Measurements from ENCODE around the gene CD1E. TPM values are rescaled to one million over a fixed set of nuclear protein-coding genes. Genes with fewer than 3 reads are reported as not detected.

Gene CD1E
- polyA plus RNA-seq, 3 donors, result 3.1 to 6.3 (median 3.3) TPM

- H3K4me2 ChIP-seq (replicated peaks; ENCODE audit: extremely low read depth, low read length, poor library complexity, severe bottlenecking), result no peak overlapping the region
- DNase-seq, result no peak
- Mint-ChIP-seq H3K27me3 (ENCODE audit: low read depth in 3 of 3) (peaks cover 0 to 1% (median 0%) of the 10 kb centered on the region in 3 donors), H3K36me3 (no peaks in the 10 kb centered on the region), H3K4me3 (no peak overlapping the region), H3K4me1 (peaks cover 5% of the 10 kb centered on the region), H3K9me3 (peaks cover 0 to 3% (median 0%) of the 10 kb centered on the region in 7 donors), H3K27ac (no peak overlapping the region)
- H4K20me1 ChIP-seq (ENCODE audit: insufficient read depth, low read length), result no peaks in the 10 kb centered on the region
- H3K79me2 ChIP-seq (ENCODE audit: insufficient read depth, low read length), result no peaks in the 10 kb centered on the region
- H3K9me3 ChIP-seq (replicated peaks in 1 of 2; ENCODE audit: control insufficient read depth in 1 of 2, insufficient read depth in 1 of 2, low read length in 2 of 2), result no peaks in the 10 kb centered on the region
- H3K4me1 ChIP-seq (ENCODE audit: control insufficient read depth in 1 of 2, insufficient read depth in 2 of 2, low read length in 2 of 2), result no peaks in the 10 kb centered on the region
- no peak overlapping the region for H3K27ac ChIP-seq (ENCODE audit: low read depth in 1 of 2, low read length in 2 of 2)
- TF ChIP-seq CTCF (IDR thresholded peaks at IDR 0.05), result no peak
- no peak overlapping the region for H3K4me3 ChIP-seq (replicated peaks in 1 of 3; ENCODE audit: low read depth in 2 of 3, low read length in 3 of 3)
- WGBS (ENCODE audit: insufficient coverage), result 100% methylated on average over 3 of the region's 3 CpGs
- H2AFZ ChIP-seq (ENCODE audit: insufficient read depth, low read depth, low read length, poor library complexity, severe bottlenecking), result no peak overlapping the region
- peaks cover 0 to 2% of the 10 kb centered on the region in 2 donors for H3K27me3 ChIP-seq (ENCODE audit: control insufficient read depth in 2 of 2, insufficient read depth in 2 of 2, low read length in 2 of 2)
- H3K36me3 ChIP-seq (replicated peaks in 1 of 2; ENCODE audit: control insufficient read depth in 1 of 2, insufficient read depth in 2 of 2, low read length in 2 of 2), result no peaks in the 10 kb centered on the region
- intact Hi-C loops (cut with micrococcal nuclease), result no loop called here
- no peak overlapping the region for H3K9ac ChIP-seq (ENCODE audit: insufficient read depth, low read length, poor library complexity, severe bottlenecking)
Measured at GRCh38 chr1:158400871-158401270, 47.2 kb downstream of the CD1E start.

GRCh38 chr1:158407092-158407491, 53.4 kb downstream of the CD1E start:
- H4K20me1 ChIP-seq (ENCODE audit: insufficient read depth, low read length), result no peaks in the 10 kb centered on the region
- H3K4me2 ChIP-seq (replicated peaks; ENCODE audit: extremely low read depth, low read length, poor library complexity, severe bottlenecking), result no peak overlapping the region
- peaks cover 0 to 2% (median 0%) of the 10 kb centered on the region in 7 donors for H3K9me3 Mint-ChIP-seq
- no peaks in the 10 kb centered on the region for H3K4me1 Mint-ChIP-seq
- no peaks in the 10 kb centered on the region for H3K79me2 ChIP-seq (ENCODE audit: insufficient read depth, low read length)
- no peak for TF ChIP-seq CTCF (IDR thresholded peaks at IDR 0.05)
- no peaks in the 10 kb centered on the region for H3K9me3 ChIP-seq (replicated peaks in 1 of 2; ENCODE audit: control insufficient read depth in 1 of 2, insufficient read depth in 1 of 2, low read length in 2 of 2)
- peaks cover 0 to 7% (median 3%) of the 10 kb centered on the region in 3 donors for H3K27me3 Mint-ChIP-seq (ENCODE audit: low read depth in 3 of 3)
- no peaks in the 10 kb centered on the region for H3K36me3 Mint-ChIP-seq
- DNase-seq, result no peak
- H3K4me3 Mint-ChIP-seq, result no peak overlapping the region
- no peak overlapping the region for H3K27ac ChIP-seq (ENCODE audit: low read depth in 1 of 2, low read length in 2 of 2)
- no peaks in the 10 kb centered on the region for H3K4me1 ChIP-seq (ENCODE audit: control insufficient read depth in 1 of 2, insufficient read depth in 2 of 2, low read length in 2 of 2)
- no peak overlapping the region for H3K27ac Mint-ChIP-seq
- no peak overlapping the region for H3K9ac ChIP-seq (ENCODE audit: insufficient read depth, low read length, poor library complexity, severe bottlenecking)
- WGBS (ENCODE audit: insufficient coverage), result no CpG with 5 or more reads among the region's 5 CpGs
- H3K4me3 ChIP-seq (replicated peaks in 1 of 3; ENCODE audit: low read depth in 2 of 3, low read length in 3 of 3), result no peak overlapping the region
- no peaks in the 10 kb centered on the region for H3K36me3 ChIP-seq (replicated peaks in 1 of 2; ENCODE audit: control insufficient read depth in 1 of 2, insufficient read depth in 2 of 2, low read length in 2 of 2)
- no peak overlapping the region for H2AFZ ChIP-seq (ENCODE audit: insufficient read depth, low read depth, low read length, poor library complexity, severe bottlenecking)
- no peaks in the 10 kb centered on the region for H3K27me3 ChIP-seq (ENCODE audit: control insufficient read depth in 2 of 2, insufficient read depth in 2 of 2, low read length in 2 of 2)
- intact Hi-C loops (cut with micrococcal nuclease), result no loop called here

Other genes starting within 250 kb of the CD1E start
- gene CD1D, start 173.0 kb upstream of the CD1E start, polyA plus RNA-seq, result 100 to 1,000 TPM; 121 to 144 (median 134) TPM
- gene CD1A, start 99.5 kb upstream of the CD1E start, polyA plus RNA-seq, result 1 to 10 TPM; 3.5 to 7.8 (median 7.7) TPM
- gene CD1C, start 64.0 kb upstream of the CD1E start, polyA plus RNA-seq, result 10 to 100 TPM; 43.4 to 55.4 (median 45.8) TPM
- gene CD1B, start 22.4 kb upstream of the CD1E start, polyA plus RNA-seq, result 1 to 10 TPM; 1.3 to 2.7 (median 2.3) TPM
- gene OR10T2, start 45.6 kb downstream of the CD1E start, polyA plus RNA-seq, result not detected
- not detected for gene OR10K2, start 72.3 kb downstream of the CD1E start, polyA plus RNA-seq
- not detected for gene OR10K1, start 107.9 kb downstream of the CD1E start, polyA plus RNA-seq
- gene OR10R2, start 118.3 kb downstream of the CD1E start, polyA plus RNA-seq, result not detected
- gene OR6Y1, start 200.5 kb downstream of the CD1E start, polyA plus RNA-seq, result not detected
- gene OR6P1, start 216.7 kb downstream of the CD1E start, polyA plus RNA-seq, result not detected
- gene OR10X1, start 226.0 kb downstream of the CD1E start, polyA plus RNA-seq, result not detected

Data from CD14-positive monocyte (primary cell).